Measurements from ENCODE around the gene CDC42BPB.

DNA sequence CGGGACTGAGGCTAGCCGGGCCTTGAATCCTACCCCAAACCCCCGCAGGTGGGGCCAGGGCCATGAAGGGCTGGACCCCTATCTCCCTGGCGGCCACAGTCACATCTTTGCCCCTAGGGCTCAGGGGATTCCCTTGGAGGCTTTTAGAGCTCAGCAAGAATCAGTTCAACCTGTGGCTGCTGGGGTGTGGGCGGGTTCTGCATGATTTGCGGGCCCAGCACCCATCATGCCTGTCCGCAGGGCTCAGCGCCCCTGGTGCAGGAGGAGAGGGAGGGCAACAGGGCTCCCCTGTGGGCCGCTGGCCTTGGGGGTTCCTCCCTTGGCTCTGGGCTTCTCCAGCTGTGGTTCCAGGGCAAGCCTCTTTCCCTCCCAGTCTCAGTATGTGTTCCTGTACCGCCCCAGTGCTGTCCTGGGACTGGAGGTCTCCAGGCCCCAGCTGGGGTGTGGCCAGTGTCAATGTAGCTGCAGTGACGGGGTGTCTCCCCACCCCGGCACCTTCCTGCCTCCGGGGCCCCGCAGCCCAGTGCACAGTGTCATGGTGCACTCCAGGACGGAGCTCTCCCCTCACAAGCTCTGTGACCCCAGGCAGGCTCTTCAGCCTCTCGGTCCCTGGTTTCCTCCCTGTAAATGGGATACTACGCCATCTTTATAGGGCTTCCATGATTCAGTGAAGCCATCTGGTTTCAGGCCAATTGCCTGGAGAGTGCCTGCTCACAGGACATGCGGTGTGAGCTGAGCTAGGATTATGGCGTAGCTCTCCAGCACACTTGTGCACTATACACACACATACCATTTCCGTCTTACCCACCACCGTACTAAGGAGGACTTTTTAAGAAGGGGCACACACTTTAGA lies 16.8 kb upstream of the CDC42BPB start:
- TF ChIP-seq, protein P1, sequence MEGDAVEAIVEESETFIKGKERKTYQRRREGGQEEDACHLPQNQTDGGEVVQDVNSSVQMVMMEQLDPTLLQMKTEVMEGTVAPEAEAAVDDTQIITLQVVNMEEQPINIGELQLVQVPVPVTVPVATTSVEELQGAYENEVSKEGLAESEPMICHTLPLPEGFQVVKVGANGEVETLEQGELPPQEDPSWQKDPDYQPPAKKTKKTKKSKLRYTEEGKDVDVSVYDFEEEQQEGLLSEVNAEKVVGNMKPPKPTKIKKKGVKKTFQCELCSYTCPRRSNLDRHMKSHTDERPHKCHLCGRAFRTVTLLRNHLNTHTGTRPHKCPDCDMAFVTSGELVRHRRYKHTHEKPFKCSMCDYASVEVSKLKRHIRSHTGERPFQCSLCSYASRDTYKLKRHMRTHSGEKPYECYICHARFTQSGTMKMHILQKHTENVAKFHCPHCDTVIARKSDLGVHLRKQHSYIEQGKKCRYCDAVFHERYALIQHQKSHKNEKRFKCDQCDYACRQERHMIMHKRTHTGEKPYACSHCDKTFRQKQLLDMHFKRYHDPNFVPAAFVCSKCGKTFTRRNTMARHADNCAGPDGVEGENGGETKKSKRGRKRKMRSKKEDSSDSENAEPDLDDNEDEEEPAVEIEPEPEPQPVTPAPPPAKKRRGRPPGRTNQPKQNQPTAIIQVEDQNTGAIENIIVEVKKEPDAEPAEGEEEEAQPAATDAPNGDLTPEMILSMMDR (IDR thresholded peaks at IDR 0.05), result no peak
- TF ChIP-seq POLR2A (IDR thresholded peaks at IDR 0.05), result no peak

All from Peyer's patch (tissue), 4 donors.